ENCODE results near the gene TAGLN3. TPM values are rescaled to one million over a fixed set of nuclear protein-coding genes. Genes with fewer than 3 reads are reported as not detected.

Gene TAGLN3
- total and polyA plus RNA-seq, 8 donors, result 0.50 to 3.6 (median 2.6) TPM; not detected in 1

- H3K4me3 ChIP-seq, result no peak overlapping the region
- peaks cover 0 to 18% of the 10 kb centered on the region in 2 donors for H3K4me1 ChIP-seq
- no peak overlapping the region for H3K27ac ChIP-seq
- TF ChIP-seq CTCF (IDR thresholded peaks at IDR 0.05), result no peak
- H3K27me3 ChIP-seq, result no peaks in the 10 kb centered on the region
- DNase-seq (no peak), ATAC-seq (no peak)
- no peaks in the 10 kb centered on the region for H3K9me3 ChIP-seq
- intact Hi-C loops (cut with DNase I), result no loop called here
- no peaks in the 10 kb centered on the region for H3K36me3 ChIP-seq
Observed at GRCh38 chr3:111976254-111976653, 22.5 kb upstream of the TAGLN3 start.

GRCh38 chr3:111978583-111979433, 19.9 kb upstream of the TAGLN3 start, which contains the start of gene ABHD10:
Gene ABHD10, plus strand, starts transcription at chr3:111979026. Its CDS starts 36 bp downstream, at chr3:111979062.
- Histone ChIP-seq H3K4me1 (peaks cover 0 to 30% of the 10 kb centered on the region in 2 donors), H3K36me3 (no peaks in the 10 kb centered on the region), H3K4me3 (peak within 1 kb of the TSS; percentile 81 to 83), H3K27ac (peak within 1 kb of the TSS; percentile 86 to 95), H3K27me3 (no peaks in the 10 kb centered on the region), H3K9me3 (no peaks in the 10 kb centered on the region)
- ATAC-seq (peak; percentile 98), DNase-seq (peak; percentile 98 to 99 (median 98))
- TF ChIP-seq CTCF (IDR thresholded peaks at IDR 0.05), result peak in 1 of 2 donors; percentile 3
- intact Hi-C loops (cut with DNase I), result no loop called here

GRCh38 chr3:111979434-111980038, 19.2 kb upstream of the TAGLN3 start:
- H3K4me3 ChIP-seq, result peak overlapping the region; percentile 81 to 83
- peak in 1 of 2 donors; percentile 4 for TF ChIP-seq CTCF (IDR thresholded peaks at IDR 0.05)
- intact Hi-C loops (cut with DNase I), result no loop called here
- no peaks in the 10 kb centered on the region for H3K9me3 ChIP-seq
- ATAC-seq (peak; percentile 39), DNase-seq (no peak)
- H3K27ac ChIP-seq, result peak overlapping the region; percentile 86 to 95
- peaks cover 0 to 30% of the 10 kb centered on the region in 2 donors for H3K4me1 ChIP-seq
- no peaks in the 10 kb centered on the region for H3K36me3 ChIP-seq
- H3K27me3 ChIP-seq, result no peaks in the 10 kb centered on the region

GRCh38 chr3:111980716-111981456, 17.8 kb upstream of the TAGLN3 start:
- H3K27ac ChIP-seq, result no peak overlapping the region
- no peaks in the 10 kb centered on the region for H3K27me3 ChIP-seq
- no peak overlapping the region for H3K4me3 ChIP-seq
- H3K36me3 ChIP-seq, result no peaks in the 10 kb centered on the region
- TF ChIP-seq CTCF (IDR thresholded peaks at IDR 0.05), result no peak
- intact Hi-C loops (cut with DNase I), result no loop called here
- ATAC-seq (no peak), DNase-seq (no peak)
- peaks cover 0 to 30% of the 10 kb centered on the region in 2 donors for H3K4me1 ChIP-seq
- H3K9me3 ChIP-seq, result no peaks in the 10 kb centered on the region

- H3K4me3 ChIP-seq, result no peak overlapping the region
- H3K27me3 ChIP-seq, result no peaks in the 10 kb centered on the region
- H3K4me1 ChIP-seq, result peaks cover 0 to 30% of the 10 kb centered on the region in 2 donors
- intact Hi-C loops (cut with DNase I), result no loop called here
- H3K36me3 ChIP-seq, result peaks cover 0 to 3% of the 10 kb centered on the region in 2 donors
- no peak for DNase-seq
- ATAC-seq, result no peak
- H3K27ac ChIP-seq, result no peak overlapping the region
- no peaks in the 10 kb centered on the region for H3K9me3 ChIP-seq
- no peak for TF ChIP-seq CTCF (IDR thresholded peaks at IDR 0.05)
Observed at GRCh38 chr3:111981457-111981763, 17.3 kb upstream of the TAGLN3 start.

All from left lung (tissue), 10 donors.